Left hindlimb (tissue), 1 donor: ENCODE measurements around the gene MAGEA9B.
"Not testable (repeated sequence)": the region's sequence is repeated elsewhere in the genome, so short reads cannot be mapped to it uniquely, and the experiment has no call there.

Experiments used
- DNase-seq: peaks from one replicate; pipeline ENCODE4 v3.0.0-alpha.2; 2018

The MAGEA9B gene

GRCh38 chrX:149587359-149587758 lies at the start of gene MAGEA9B:
Gene MAGEA9B, minus strand, starts transcription at chrX:149587459. Its CDS starts 4,280 bp downstream, at chrX:149583179.
- DNase-seq: not testable (repeated sequence)

DNA sequence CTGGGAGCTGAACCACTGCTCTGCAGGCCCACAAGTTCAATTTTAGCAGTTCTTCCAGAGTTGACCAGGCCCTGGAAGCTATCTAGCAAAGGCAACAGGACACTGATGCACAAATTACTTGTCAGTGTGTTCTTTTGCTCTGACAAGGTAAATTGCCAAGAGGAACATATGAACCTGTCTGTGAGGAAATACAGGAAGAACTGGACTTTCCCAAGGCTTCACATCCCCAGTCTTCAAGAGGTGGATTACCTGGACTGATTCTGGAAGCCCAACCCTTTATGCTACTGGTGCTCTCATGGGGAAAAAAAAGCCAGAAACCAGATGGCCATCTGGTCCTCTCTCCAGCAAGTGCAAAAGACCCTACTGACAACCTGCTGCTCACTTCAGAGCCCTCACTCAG lies 46.3 kb upstream of the MAGEA9B start:
- no peak for DNase-seq

GRCh38 chrX:149631234-149632165 lies 44.2 kb upstream of the MAGEA9B start, which contains the start of gene TMEM185A:
Gene TMEM185A, minus strand, starts transcription at chrX:149631792. Its CDS starts 212 bp downstream, at chrX:149631580.
- peak; percentile 56 for DNase-seq

DNA sequence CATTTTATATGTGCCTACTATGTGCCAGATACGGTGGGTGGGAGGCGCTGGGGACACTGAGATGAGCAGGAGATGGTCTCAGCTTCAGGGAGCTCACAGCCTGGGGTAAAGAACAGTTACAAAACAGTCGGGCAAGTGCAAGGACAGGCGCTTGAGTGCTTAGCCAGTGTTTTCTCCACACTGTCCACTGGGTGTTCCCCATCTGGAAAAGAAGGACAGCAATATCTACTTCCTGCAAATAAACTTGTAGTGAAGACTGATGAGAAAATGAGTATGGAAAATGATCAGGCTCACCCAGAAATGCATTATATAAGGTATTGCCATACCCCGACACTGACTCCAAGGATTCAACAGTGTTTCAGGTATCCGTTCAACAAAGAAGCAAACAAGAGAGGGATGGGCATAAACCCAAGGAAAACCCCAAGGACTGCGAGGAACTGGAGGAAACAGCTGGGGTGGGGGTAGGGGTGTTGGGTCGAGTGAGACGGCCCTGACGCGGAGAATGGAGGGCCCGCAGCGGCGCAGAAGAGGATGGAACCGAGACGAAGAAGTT lies 43.5 kb upstream of the MAGEA9B start:
- peak; percentile 30 for DNase-seq

GRCh38 chrX:149629730-149630387 lies 42.6 kb upstream of the MAGEA9B start:
- DNase-seq: no peak

GRCh38 chrX:149628768-149629167 lies 41.5 kb upstream of the MAGEA9B start:
- DNase-seq: no peak

DNA sequence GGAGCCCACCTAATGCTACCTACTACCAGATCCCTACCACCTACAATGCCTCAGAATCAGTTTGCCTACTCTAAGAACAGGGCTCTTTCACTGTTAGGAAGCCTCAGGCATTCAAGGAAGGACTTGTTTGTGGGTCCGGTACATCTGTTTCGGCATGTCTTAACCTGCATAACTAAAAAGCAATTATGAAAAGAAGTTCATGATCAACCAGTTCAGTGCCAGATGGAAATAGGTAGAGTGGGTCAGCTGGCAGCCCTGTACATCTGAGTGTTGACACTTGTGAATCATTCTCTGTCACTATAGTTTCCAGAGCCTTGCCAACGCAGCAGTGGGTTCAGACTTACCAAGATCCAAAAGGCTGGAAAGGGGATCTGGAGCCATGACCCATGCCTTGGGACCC lies 41.0 kb upstream of the MAGEA9B start:
- DNase-seq: no peak

DNA sequence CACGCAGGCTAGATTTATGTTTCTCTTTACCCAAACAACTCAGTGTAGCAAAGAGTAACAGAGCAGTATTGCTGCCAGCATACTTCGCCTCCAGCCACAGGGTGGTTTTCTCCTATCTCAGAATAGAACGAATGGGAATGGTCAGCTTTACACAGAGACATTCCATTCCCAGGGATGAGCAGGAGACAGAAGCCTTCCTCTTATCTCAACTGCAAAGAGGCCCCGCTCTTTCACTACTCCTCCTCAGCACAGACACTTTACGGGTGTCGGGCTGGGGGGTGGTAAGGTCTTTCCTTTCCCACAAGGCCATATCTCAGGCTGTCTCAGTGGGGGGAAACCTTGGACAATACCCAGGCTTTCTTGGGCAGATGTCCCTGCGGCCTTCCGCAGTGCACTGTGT lies 39.6 kb upstream of the MAGEA9B start:
- DNase-seq: not testable (repeated sequence)

GRCh38 chrX:149619662-149620061 lies 32.4 kb upstream of the MAGEA9B start:
- not testable (repeated sequence) for DNase-seq

DNA sequence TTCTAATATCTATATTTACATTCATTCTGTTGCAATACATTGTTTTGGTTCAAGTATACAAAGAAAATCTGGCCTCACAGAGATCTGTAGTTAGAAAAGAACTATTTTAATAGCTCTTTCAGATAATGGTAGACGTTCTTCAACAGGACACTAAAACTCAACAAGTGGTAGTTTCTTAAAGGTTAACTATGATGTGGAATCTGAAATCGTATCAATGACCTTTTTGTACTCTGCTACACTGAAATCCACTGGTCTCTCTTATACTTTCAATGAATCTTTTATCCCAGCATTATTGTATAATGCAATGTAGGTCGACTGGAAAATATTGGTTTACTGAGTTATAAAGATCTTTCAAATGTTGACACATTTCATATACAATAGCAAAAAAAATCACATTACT lies 31.6 kb upstream of the MAGEA9B start:
- DNase-seq: no peak

GRCh38 chrX:149611623-149612175 lies 24.4 kb upstream of the MAGEA9B start:
- no peak for DNase-seq

DNA sequence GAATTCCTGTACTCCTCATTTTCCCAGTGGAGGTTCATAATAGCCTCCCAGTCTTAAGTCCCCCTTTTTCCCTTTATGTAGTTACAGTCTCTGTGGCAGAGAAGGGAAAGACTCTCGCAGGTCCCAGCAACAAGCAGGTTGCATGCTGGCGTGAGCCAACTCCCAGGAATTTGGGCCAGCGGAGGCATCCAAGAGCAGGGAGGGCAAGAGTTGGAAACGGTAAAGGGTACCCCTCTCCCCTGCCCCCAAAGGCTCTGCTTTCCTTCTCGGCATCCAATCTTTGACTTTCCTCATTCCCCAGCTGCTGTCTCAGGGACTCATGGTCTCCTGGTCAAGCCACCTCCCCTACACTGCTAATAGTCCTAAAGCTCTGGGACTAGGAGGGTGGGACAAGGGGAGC lies 23.3 kb upstream of the MAGEA9B start:
- DNase-seq: no peak

DNA sequence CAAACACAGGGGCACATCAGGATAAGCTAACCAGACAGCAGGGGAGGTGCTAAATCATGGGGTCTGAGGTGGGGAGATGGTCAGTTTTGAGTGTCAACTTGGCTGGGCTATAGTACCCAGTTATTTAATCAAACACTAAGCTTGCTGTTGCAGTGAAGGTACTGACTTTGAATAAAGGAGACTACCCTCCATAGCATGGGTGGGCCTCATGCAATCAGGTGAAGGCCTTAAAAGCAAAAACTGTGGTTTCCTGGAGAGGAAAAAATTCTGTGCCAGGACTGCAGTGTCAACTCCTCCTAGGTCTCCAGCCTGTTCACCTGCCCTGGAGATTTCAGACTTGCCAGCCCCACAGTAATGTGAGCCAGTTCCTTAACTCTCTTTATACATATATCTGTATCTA lies 20.4 kb upstream of the MAGEA9B start:
- no peak for DNase-seq

DNA sequence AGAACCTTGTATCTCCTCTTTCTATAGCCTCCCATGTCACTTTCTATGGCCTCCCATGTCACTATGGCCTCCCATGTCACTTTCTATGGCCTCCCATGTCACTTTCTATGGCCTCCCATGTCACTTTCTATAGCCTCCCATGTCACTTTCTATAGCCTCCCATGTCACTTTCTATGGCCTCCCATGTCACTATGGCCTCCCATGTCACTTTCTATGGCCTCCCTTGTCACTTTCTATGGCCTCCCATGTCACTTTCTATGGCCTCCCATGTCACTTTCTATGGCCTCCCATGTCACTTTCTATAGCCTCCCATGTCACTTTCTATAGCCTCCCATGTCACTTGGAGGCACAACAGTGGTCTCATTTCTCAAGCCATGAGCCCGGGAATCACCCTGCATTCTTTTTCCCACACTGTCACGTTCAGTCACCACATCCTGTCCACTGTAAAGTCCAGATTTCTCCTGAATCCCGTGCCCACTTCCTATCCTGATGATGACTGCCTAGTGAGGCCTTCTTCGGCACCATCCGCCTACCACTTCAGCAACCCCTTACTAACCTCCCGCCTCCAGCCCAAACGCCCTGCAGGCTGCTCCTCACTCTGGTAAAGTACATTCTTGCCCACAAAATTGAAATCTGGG lies 18.1 kb upstream of the MAGEA9B start:
- not testable (repeated sequence) for DNase-seq

DNA sequence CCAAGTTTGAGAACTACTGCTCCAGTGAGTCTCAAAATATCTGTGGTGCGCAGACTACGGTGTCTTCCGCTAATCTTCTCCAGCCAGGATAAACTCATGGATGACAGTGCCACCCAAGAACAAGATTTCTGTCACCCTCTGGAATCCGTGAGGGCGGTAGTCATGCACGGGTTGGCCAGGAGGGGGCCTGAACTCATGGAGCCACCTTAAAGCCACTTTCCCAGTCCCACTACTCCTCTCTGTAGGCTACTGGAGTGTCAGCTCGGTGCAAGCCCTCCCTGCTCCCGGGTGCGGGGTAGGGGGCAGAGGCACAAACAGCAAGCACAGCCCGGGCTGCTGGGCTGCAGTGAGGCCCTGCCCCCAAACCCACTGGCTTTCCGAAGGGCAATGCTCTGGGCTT lies 11.3 kb upstream of the MAGEA9B start:
- not testable (repeated sequence) for DNase-seq

DNA sequence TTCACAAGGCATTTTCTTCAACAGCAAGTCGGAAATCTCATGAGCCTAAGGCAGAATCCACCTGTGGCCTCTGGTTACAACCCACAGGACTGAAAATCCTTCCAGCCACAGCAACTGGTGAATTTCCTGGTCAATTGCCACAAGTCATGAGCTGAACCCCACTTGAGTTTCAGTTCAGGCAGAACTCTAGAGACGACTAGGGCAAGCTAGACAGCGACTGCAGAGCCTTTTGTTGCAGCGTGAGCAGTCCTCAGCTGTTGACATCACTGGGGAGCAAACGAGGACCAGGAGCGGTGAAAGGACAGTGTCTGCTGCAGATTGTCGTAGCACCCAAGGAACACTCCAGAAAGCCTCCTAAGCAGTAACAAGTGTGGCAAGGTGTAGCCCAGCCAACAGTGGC lies 8.7 kb upstream of the MAGEA9B start:
- DNase-seq: not testable (repeated sequence)

- not testable (repeated sequence) for DNase-seq
These were observed 8.0 kb upstream of the MAGEA9B start, which contains the start of gene HSFX2 for GRCh38 chrX:149595214-149595613. Gene HSFX2, minus strand, starts transcription at chrX:149595314. Its CDS starts 614 bp downstream, at chrX:149594700.

- not testable (repeated sequence) for DNase-seq
These were observed 3.7 kb upstream of the MAGEA9B start for GRCh38 chrX:149590993-149591392.

DNA sequence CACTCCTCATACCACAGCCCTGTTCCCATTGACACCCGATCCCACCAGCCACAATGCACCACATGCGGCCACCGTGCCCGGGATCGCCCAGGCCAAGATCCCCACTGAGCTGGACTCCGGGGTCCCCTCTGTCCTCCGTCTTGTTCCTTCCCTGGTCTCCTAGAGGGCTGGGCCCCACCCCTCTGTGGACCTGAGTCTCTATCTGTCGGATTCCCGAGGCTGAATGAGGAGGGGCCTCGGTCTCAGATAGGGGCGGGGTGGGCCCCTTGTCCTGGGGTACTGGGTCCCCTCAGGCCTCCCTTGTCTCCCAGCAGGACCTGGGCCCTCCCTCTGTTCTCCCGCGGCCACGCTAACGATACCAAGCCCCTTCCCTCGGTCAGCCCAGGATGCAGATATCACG lies 1.6 kb downstream of the MAGEA9B start:
- not testable (repeated sequence) for DNase-seq

- not testable (repeated sequence) for DNase-seq
These were observed 13.8 kb downstream of the MAGEA9B start for GRCh38 chrX:149573456-149573855.

GRCh38 chrX:149572743-149573142 lies 14.5 kb downstream of the MAGEA9B start:
- DNase-seq: no peak

- DNase-seq: no peak
These were observed 15.5 kb downstream of the MAGEA9B start for GRCh38 chrX:149571770-149572169.

GRCh38 chrX:149570668-149571067 lies 16.6 kb downstream of the MAGEA9B start:
- no peak for DNase-seq
